Germinal center (tissue), 1 donor: Measurements from ENCODE around the gene RPGRIP1L.

ENCODE experiments used
- DNase-seq: peaks from one replicate; pipeline ENCODE4 v3.0.0; 2012; ENCODE audit warnings: mixed read lengths, low spot score

The RPGRIP1L gene

DNA sequence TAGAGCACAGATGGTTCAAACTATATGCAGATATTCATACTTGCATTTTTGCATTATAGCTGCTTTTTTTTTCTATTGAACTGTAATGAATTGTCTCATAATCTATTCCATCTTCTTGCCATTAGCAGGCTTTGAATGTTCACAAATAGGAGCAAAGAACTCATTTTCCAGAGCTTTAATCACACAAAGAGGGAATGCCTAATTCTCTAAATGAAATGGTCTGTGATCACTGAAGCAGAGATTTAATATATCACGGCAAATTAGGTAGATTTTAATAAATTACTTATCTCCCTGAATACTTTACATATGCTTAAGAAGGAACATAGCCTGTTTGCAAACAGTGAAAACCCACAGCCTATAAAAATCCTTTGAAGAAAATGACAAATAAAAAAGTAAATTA is 103.0 kb downstream of the RPGRIP1L start:
- DNase-seq = no peak

DNA sequence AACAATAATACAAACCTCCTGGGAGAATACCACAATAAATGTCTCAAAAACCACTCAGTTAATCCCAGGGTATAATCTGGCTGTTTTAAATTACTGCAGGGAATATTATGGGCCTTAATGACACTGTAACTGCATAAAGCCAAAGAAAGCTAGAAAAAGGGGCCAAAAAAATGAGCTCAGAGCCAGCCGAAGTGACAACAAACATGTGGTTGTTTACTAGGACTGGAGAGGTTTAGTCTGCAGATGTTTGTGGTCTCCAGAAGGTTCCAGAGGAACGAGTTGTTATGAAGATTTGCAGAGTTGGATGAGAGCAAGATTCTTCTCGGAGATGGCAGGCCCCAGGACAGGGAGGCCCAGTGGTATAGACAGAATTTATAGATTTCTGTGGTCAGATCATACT is 103.5 kb downstream of the RPGRIP1L start:
- DNase-seq = no peak

DNA sequence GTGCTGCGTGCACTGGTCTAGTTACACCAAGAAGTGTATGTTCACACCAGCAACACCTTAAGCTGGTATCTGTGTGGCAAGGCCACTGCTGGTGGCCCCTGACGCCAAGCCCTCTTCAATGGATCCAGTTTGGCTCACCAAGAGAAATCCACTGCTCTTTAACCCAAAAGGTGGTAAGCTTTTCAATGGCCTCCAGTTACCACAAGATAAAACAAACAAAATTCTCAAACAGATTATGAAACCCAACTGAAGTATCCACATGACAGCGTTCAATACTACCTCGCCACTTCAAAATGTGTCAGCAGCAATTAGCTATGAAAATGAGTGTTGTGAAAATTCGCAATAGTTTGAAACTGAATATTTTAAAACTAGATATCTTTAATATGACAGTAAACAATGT is 104.1 kb downstream of the RPGRIP1L start:
- DNase-seq = no peak

DNA sequence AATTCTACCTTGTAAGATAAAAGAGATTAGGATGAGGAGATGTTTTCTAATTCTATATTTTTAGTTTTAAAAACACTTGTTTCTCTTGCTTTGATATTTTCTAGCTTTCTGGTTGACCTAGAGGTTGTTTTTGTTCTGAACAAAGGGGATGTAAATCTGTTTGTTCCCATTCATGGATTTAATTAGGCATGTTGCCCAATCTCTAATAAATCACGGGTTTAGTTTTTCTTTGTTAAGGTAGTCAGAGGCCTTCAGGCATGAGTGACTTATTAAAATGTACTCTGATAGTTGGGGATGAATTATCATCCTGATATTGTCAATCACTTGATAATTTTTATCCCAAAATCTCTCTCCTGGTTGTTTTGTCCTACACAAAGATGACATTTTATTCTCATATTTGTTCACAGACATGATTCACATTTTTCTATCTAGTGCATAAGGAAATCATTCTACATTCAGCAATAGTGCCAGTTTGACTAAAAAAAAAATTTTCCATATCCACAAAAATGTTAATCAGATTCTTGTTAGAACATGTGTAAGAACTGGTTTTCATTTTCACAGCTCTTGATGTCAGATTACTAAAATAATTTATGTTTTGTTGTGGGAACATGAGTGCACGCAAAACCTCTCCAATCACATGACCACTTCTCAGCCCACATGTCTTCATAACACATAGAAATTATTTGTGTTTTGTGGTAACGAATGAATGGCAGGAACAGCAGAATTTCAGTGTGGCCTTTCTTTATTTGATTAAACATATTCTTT is 105.0 kb downstream of the RPGRIP1L start:
- DNase-seq = no peak

DNA sequence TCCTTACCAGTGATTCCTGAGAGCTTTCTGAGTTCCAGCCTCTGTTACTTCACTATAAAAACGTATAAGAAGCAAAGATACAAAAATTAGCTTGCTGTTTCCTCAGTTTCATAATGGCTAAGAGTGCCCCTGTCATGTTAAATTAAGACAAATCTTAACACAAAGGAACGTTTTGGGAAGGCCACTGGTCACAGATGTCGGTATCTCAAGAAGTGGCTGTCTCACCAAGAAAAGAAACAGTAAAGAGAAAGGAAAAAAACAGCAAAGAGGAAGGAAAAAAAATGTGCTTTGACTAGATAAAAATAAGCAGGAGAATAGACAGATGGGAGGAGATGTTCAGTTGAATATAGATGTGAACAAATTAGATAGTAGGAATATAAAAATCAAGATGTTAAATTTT is 105.9 kb downstream of the RPGRIP1L start:
- DNase-seq = no peak

DNA sequence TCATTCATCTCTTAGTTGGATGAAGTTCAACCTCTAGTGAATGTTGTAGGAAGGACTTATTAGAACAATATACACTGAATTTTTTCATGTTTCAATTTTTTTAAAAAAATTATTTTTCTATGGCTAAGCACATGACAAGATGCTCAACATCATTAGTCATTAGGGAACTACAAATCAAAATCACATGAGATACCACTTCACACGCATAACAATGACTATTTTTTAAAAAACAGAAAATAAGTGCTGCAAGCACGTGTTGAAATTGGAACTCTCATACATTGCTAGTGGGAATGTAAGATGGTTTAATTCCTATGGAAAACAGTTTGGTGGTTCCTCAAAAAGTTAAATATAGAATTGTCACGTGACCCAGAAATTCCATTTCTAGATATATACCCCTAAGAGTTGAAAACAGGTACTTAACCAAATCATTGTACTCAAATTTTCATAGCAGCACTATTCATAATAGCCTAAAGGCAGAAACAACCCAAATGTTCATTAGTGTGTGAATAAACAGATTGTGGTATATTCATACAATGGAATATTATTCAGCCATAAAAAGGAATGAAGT is 115.5 kb downstream of the RPGRIP1L start:
- DNase-seq = no peak

DNA sequence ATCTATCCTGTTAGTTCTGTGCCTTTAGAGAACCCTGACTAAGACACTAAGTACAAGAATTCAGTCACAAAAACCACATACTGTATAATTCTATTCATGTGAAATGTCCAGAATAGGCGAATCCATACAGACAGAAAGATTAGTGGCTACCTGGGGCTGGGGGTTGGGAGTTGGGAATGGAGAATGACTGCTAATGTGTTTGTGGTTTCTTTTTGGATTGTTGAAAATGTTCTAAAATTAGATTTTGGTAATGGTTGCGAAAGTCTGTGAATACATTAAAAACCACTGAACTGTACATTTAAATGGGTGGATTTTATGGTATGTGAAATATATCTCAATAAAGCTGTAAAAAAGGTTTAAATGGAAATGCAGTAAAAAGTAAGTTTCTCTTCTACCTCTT is 120.3 kb downstream of the RPGRIP1L start:
- DNase-seq = no peak

DNA sequence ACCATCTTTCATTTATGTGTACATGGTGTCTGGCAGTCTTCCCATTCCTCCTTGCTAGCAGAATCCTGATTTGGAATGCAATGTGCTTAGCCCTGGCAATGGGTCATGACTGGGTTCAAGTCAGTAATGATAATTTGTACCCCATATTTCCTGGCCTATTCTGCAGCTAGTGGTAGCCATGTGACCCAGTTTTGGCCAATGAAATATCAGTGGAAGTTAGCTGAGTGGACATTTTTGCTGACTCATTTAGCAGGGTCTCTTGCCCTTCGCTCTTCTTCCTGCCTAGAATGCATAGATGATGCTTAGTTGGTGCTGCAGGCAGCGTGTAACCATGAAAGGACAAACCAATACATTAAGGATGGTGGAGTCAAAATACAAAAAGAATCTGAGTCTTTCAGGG is 121.9 kb downstream of the RPGRIP1L start:
- DNase-seq = no peak

DNA sequence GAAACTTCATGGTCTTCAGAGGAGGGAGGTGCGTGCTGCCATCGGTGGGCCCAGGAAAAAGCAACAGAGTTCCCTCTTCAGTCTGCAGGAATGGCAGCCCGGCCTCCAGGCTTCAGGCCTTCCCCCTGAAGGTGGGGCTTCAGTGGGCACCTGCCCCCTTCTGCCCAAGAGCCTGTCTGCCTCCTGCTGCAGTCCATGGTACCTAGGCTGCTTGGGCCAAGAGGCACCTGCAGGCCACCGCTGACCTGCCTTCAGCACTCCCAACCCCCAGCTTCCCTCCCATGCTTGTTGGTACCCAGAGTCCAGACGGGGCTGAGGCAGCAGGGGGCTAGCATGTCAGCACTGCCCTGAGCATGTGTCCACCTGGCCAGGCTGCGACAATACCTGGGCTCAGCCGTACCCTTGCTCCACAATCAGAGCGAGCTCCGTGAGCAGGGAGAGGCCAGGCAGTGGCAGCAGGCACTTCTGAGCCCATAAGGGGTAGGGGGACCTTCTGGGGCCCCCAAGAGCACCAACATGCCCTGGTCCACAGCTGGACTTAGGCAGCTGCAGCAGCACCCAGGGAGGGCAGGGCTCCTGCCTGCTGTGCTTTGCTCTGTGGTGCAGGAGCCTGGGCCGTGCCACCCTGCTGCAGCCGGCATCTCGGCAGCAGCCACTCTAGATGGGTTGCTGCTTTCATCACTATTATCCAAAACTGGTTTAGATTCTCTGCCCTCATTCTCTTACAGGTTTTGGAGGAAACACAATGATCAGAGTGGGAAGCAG is 123.4 kb downstream of the RPGRIP1L start:
- no peak for DNase-seq

DNA sequence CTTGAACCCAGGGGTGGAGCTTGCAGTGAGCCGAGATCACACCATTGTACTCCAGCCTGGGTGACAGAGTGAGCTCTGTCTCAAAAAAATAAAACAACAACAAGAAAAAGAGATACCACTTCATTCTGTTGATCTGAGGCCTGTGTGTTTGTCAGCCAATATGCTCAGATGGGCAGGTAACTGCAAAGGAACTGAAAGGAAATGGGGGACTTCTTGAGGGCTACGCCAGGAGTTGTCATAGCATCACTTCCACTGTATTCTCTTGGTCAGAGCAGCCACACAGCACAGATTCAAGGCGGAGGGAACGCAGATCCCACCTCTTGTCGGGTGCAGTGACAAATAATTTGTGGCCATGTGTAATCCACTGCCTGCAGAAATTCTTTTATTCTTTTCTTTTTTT is 126.8 kb downstream of the RPGRIP1L start:
- DNase-seq = no peak

DNA sequence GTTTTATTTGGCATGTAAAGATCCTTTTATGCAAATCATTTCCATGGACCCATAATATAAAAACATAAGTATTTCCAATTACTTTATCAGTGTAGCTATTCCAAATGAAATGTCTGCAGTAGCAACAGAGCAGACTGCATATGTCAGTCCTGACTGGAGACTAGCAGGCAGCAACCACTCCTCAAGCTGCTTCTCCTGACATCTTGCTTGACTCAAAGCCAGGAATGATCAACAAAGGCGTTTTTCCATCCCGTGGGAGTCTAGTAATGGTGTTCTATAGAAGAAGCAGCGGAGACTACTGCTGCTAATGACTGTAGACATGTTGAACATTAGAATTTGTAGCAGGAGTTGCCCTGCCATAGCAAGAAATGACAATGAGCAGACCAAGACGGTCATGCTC is 127.4 kb downstream of the RPGRIP1L start:
- no peak for DNase-seq

DNA sequence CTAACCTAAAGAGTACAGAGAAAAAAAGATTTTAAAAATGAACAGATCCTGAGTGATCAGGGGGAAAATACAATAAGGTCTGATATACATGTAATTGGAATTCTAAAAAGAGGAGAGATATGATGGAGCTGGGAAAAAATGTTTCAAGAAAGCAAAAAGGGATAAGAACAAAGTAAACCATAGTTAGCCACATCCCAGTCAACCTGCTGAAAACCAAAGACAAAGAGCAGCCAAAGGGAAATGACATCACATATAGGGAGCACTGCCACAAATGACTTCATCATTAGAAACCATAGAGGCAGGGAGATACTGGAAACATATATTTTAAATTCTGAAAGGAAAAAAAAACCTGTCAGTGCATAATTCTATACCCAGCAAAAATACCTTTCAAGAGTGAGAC is 131.9 kb downstream of the RPGRIP1L start:
- no peak for DNase-seq

DNA sequence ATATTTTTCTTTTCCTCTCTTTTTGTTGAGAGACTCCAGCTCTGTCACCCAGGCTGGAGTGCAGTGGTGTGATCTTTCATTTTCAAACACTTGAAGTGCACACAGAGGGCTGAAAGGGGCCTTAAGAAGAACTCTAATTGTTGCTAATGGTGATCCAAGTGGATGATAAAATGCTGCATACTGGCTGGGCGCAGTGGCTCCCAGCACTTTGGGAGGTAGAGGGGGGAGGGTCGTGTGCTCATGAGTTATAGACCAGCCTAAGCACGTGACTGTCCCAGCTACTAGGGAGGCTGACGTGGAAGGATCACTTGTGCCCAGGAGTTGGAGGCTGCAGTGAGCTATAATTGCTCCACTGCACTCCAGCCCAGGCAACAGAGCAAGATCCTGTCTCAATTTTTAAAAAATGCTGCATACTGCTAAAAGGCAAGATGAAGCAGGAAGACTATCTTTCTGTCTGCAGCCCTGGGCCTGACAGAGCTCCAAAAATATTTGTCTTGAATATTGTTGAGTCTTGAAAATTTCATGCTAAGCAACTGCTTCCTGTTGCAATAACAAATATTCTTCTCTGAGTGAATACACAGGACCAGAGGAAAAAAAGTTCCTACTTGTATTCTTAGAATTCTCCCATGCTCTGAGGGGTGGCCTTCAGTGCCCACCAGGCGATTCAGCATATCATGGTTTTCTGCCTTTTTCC is 137.0 kb downstream of the RPGRIP1L start:
- DNase-seq = no peak

DNA sequence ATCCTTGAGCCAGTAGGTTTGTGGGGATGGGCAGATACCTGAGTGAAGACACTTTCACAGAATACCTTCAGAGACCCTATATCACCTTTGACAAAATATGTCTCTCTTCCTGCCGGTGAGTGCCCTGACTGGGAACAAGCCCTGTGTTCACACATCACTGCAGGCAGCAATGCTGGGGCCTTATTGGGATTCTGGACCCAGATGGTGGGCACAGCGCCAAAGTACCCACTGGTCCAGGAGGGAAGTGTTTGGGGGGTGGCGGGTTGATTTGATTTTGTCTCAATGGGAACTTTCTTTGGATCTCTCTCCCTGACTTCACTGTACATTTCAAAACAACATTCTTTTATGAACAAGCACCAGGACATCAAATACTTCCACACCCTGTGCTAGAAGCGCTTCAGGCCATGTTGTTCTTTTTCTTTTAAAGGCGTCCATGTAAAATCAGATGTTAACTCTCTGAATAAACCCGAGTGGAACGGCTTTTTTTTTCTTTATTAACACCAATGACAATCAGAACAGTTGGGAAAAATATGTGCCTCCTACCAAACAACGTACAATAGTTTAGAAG is 138.3 kb downstream of the RPGRIP1L start:
- DNase-seq = no peak

DNA sequence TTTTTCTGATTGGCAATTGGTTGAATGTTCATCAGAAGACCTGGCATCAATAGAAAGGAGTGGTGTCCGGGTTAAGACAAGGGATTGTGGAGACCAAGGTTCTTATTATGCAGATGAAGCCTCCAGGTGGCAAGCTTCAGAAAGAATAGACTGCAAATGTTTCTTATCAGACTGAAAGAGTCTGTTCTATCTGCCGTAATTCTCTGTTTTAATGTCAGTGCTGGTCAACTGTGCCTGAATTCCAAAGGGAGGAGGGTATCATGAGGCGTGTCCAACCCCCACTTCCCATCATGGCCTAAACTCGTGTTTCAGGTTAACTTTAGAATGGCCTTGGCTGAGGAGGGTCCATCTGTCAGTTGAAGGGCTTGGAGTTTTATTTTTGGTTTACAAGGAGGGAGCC is 140.2 kb downstream of the RPGRIP1L start:
- DNase-seq = no peak

DNA sequence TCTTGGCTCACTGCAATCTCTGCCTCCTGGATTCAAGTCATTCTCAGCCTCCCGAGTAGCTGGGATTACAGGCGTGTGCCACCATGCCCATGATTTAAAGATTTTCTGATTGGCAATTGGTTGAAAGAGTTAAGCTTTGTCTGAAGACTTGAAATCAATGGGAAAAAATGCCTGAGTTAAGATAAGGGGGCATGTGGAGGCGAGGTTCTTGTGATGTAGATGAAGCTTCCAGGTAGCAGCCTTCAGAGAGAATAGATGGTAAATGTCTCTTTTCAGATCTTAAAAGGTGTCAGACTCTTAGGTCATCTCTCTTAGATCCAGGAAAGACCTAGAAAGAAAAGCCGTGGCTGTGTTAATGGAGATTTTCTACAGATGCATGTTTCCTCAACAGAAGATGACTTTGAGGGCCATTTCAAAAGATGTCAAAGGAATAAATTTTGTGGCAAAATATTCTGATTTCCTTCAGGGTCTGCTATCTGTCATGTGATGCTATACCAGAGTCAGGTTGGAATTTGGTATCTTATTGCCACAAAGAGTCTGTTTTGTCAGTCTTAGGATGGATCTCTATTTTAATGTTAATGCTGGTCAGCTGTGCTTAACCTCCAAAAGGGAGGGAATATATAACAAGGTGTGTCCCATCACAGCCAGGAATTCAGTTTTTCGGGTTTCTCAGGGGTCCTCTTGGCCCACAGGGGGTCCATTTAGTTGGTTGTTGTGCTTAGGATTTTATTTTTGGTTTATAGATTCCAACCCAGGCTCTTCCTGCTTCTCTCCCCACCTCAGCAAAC is 142.4 kb downstream of the RPGRIP1L start:
- DNase-seq = no peak

DNA sequence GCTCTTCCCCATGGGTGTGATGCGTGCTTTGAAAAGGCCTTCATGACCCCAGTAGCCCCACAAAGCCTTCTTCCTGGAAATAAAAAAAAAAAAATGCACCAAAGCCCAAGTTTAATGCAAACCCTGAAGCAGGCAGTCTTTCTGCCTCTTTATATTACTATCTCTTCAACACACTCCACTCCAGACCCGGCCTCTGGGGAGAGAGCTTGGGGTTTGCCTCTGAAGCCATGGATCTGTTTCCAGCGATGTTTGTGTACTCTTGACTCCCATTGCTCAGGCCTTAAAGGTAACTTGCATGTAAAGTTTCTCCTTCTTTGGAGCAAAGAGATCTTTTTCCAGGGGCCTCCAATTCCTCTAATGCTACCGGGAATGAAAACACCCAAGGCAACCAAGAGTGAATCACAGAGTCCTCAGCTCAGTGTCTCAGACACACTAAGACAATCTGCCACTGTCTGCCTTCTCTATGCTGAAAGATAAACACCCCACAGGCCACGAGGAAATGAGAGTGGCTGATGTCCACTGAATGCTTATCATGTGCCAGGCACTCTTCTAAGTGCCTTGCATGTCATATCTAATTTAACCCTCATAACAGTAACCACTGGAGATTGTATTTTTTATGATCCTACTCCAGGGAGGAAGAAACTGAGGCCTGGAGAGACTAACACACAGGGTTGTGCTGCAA is 144.2 kb downstream of the RPGRIP1L start:
- no peak for DNase-seq

DNA sequence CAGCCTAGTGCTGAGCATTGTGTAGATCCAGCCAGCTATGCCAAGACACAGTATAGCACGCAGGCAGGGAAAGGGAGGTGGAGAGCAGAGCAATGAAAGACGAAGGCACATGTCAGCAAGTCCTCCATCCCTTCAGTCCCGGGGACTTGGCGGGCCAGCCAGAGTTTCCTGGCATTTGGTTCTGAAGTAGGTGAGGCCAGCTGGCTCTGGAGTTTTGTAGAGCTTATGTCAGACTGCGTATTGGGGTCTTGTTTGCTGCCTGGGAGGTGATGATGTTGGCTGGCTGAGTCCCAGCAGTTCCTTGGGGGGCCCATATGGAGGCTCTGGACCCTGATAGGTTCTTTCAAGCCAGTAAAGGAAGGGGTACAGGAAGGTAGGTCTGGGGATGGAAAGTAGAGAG is 144.9 kb downstream of the RPGRIP1L start:
- no peak for DNase-seq

DNA sequence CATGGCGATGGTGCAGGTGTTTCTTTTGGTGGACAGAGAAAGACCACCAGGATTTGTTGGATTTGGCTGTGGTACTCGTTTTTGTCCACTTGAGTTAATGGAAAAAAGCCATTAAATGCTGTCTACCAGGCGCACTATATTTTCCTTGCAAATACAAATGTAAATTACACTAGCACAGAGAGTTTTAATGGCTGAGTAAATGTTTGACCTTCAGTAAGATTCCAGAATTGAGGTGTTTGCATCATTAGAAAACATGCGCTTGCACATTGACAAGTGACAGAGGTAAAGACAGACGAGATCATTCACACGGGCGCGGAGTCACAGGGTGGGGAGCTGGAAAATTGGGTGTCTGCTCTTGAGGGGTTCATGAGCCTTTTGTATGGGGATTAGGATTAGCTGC is 147.1 kb downstream of the RPGRIP1L start:
- DNase-seq = no peak

DNA sequence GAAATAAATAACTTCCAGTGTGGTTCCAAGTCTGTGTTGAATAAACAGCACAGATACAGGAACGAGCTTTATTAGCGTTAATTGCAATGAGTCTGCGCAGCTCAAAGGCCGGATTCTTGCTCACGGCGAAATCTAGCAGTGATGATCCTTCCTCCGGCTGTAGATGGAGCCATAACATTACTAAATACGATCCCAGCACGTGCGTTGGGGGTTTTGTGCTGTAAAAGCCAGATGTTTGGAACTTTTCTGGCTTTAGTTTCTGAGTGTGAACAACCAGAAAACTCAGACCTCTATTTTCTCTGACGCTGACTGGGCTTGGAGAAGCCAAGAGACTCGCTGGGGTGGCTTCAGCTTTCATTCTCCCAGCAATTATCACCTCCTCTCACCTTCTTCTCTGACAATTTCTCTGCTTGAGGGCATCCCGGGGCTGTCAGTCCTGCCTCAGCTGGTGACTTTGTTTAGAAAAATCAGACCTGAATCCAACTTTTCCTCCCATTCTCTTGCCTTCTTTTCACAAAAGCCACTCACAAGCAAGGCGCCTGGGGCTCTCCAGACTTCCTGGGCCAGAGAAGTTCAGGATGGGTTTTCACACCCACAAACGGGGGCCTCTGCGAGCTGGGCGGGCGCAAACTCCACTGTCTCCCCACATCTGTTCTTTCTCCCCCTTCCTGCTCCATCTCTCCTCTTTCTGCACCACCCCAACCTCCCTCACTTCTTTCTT is 153.5 kb downstream of the RPGRIP1L start:
- peak; percentile 71 for DNase-seq
